GM19452 (cell line): Measurements from ENCODE around the gene LDLRAD4.

Experiments
- ATAC-seq: cut with Tn5 transposase; IDR thresholded peaks from one replicate; pipeline ENCODE4 v1.9.1; 2021; ENCODE audit not compliant: unreplicated experiment

The LDLRAD4 gene

GRCh38 chr18:13280070-13280795 is 61.7 kb downstream of the LDLRAD4 start:
- no peak for ATAC-seq

DNA sequence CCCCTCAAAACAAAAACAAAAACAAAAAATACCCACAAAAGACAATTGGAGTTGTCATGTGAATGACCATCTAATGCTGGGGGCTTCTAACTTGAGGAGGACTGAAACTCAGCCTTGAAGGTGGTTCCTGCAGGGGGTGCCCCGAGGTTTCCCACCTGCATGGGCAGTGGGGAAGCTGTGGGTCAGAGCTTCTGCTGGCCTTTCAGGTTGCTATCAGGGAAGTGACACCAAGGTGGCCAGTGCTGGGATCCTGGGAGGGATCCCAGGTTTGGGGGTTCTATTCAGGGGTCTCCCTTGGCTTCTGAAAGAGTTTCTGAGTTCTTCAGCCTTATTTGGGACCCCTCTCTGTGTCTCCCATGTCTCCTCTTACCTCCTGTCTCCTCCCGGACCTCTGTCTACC is 62.8 kb downstream of the LDLRAD4 start:
- no peak for ATAC-seq

DNA sequence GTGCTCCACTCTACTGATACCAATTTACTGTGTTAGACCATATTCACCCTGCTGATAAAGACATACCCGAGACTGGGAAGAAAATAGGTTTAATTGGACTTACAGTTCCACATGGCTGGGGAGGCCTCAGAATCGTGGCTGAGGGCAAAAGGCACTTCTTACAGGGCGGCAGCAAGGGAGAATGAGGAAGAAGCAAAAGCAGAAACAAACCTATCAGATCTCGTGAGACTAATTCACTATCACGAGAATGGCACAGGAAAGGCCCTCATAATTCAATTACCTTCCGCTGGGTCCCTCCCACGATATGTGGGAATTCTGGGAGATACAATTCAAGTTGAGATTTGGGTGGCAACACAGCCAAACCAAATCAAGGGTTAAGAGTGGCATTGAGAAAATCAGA is 65.2 kb downstream of the LDLRAD4 start:
- ATAC-seq = no peak

DNA sequence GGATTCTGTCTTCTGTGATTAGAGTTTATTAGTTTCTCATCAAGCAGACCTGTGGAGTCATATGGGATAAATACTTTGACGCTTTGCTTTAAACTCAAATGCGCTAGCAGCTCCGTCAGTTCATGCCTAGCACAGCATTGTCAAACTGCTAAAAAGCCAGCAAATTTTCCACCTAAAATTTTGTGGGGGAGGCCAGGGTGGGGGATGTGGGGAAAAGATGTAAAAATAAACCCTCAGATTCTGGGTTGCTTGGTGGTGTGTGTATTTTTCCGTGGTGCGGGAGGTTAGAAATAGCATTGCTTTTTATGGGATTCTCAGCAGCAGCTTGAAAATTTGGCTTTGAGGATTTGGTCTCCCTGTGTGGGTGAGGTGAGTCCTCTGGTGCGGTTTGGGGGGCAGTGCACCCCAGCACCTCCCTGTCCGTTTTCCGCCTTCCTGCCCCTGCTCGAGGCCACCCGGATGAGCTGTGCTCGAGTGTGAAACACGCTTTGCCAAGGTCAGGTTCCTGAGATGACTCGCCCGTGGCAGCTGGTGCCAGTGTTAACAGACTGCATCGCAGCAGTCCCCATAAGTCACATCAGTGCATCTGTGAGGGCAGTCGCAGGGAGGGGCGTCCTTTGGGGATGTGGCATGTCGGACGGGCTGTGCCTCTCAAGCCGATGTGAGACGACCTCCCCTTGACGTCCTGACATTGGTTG is 65.9 kb downstream of the LDLRAD4 start:
- ATAC-seq = no peak

GRCh38 chr18:13285874-13286273 is 67.3 kb downstream of the LDLRAD4 start:
- no peak for ATAC-seq

- no peak for ATAC-seq
These were observed 68.0 kb downstream of the LDLRAD4 start for GRCh38 chr18:13286456-13287125.

GRCh38 chr18:13287372-13287771 is 68.8 kb downstream of the LDLRAD4 start:
- ATAC-seq = no peak

DNA sequence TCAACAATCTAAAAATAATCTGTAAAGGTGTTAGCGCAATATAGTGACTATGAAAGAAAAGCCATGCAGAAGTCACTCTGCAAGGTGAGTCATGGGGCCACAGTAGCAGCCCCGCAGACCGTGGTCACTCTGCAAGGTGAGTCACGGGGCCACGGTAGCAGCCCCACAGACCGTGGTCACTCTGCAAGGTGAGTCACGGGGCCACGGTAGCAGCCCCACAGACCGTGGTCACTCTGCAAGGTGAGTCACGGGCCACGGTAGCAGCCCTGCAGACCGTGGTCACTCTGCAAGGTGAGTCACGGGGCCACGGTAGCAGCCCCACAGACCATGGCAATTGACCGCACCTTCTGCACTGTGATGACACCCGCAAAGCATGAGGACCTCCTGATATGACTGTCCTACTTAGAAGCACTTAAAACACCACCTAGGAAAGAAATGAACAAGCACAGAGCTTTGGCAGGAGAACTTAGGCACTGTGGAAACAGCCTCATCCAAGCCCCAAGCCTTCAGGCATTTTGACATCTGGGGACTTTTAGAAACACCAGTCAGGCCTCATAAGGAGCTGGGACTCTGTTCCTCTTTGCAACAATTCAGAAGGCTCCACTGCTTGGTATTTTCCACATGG is 70.1 kb downstream of the LDLRAD4 start:
- ATAC-seq = no peak

DNA sequence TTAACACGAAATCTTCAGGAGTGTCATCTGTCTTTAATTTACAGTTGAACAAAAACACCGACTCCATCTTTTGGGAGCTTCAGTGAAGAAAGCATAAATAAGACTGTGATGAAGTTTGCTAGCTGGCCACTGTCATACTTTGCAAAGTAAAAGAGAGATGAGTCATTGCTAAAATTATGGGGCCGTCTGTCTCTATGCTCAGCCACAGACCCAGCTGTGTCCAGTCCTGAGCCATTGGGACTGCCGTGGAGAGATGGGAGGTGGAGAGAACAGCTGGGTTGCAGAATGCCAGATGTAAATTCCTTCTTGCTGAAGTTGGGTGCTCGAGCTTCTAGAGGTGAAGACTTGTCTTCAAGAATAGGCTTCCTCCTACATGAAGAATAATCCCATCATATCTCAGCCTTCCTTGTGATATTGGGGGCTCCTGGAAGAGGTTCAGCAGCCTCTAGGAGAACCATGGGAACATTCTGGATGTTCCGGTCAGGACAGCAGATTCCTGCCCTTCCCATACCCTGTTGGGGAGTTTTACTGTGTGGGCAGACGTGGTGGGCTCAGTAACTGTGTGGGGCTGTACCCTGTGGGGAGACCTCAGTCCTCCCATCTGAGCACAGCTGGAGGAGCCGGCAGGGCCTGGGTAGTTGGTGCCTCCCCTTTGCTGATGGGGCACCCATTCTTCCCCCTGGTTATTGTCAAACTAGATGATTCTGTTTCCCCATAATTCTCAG is 71.1 kb downstream of the LDLRAD4 start:
- no peak for ATAC-seq

DNA sequence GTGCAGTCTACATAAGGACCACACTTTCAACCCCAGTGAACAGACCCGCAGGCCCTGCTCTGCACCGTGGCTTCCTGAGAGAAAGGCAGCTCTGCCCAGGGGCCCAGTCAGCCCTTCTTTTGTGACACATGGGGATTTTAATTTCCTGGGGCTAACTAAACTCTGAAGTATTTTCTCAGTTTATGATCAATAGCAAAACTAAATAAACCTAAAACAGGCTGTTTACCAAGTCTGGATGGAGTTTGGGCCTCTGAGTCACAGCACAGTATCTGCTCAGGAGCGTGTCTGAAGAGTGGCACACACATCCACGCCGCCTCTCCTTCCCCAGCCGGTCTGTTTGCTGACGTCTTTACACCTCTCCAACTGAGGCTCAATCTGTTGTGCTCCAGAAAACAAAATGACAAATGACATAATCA is 72.3 kb downstream of the LDLRAD4 start:
- ATAC-seq = no peak

- ATAC-seq = no peak
These were observed 72.7 kb downstream of the LDLRAD4 start for GRCh38 chr18:13291299-13291698.

DNA sequence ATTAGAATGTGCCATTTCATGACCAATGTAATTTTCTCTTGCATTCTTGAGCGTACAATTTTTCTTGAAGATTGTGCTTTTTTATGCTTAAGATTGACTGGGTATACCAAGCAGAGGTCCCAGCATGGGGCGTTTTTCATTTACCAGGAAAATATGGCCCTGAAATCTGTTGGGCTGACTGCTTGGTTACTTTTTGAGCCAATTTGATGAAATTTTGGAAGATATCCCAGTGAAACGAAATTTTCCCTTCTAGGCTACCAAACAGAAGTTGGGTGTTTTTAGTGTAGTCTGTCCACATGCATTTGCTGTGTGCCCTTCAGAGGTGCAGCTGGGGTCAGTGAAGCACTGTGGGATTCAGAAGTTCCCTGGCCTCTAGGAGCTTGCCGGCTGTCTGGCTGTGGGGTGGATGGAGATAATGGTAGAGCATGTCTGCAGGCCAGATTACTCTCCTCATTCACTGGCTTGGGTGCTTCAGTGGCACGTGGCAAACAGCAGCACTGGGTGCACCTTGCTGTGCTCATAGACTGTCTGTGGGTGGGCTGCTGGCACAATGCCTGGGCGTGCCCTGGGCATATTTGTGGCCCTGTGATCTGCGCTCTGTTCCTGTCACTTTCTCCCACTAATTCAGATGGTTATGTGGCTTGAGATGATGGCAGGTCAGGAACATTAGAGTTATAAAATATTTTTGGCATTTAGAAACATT is 73.3 kb downstream of the LDLRAD4 start:
- ATAC-seq = no peak

- ATAC-seq = no peak
These were observed 74.2 kb downstream of the LDLRAD4 start for GRCh38 chr18:13292736-13293135.

DNA sequence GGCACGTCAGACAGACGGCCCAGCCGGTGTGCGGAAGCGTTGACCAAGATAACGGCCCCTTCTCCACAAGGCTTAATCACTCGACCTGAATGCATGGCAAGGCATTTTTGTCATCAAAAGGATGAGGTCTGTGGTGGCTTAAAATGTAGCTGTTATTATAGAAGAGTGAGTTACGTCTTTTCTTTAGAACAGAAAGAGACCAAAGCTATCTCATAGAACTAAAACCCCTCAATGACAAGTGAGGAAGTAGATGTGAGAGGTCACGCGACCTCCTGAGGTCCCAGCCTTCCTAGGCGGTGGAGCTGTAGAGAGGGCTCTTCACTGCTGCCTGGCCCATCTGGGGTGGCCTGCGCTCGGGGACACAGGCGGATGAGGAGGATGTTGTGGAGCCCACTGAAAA is 75.7 kb downstream of the LDLRAD4 start:
- no peak for ATAC-seq

- ATAC-seq = no peak
These were observed 77.3 kb downstream of the LDLRAD4 start for GRCh38 chr18:13295894-13296293.

GRCh38 chr18:13296867-13297574 is 78.5 kb downstream of the LDLRAD4 start:
- ATAC-seq = no peak

DNA sequence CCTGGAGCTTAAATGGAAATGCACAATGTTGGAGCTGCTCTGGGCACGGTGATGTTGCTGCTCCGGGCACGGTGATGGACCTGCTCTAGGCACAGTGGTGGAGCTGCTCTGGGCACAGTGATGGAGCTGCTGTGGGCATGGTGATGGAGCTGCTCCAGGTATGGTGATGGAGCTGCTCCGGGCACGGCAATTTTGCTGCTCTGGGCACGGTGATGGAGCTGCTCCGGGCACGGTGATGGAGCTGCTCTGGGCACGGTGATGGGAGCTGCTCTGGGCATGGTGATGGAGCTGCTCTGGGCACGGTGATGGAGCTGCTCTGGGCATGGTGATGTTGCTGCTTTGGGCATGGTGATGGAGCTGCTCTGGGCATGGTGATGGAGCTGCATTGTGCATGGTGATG is 79.7 kb downstream of the LDLRAD4 start:
- no peak for ATAC-seq

DNA sequence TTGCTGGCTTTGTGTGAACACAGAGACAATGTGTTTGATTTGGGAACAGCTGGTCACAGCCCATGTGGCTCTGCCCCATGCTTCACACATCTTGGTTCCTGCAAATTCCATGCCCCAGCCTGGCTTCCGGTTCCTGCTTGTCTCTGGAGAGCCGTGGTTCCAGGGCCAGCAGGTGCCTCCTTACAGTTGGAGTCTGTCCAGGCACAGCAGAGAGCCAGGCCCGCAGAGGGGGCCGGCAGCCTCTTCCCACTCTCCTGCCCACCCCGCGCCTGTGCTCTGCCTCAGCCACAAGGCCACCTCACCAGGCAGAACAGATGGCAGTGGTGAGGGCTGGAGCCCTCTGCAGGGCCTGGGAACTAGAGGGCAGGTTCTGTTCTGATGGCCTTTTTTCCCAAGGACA is 81.5 kb downstream of the LDLRAD4 start:
- no peak for ATAC-seq

DNA sequence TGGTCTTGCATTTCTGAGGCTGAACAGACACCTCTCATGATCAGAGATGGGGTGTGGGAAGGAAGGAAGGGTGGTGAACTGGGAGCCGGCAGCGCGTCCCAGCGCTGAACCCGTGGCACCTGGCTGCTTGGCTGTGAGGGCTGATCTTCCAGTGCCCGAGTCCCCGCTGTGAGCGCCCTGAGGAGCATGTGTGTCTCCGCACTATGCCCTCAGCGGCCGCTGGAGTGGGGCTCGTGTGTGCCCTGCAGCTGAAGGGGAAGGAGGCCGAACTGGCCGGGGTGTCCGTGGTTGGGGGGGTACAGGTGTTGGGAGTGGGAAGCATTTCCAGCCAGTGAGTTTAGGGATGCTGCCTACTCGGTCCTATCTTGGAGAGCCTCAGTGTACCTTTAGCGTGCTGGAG is 82.2 kb downstream of the LDLRAD4 start:
- ATAC-seq = no peak

GRCh38 chr18:13302040-13302439 is 83.5 kb downstream of the LDLRAD4 start:
- no peak for ATAC-seq
